Measurements from ENCODE around the gene DHRS2. TPM values are rescaled to one million over a fixed set of nuclear protein-coding genes. Genes with fewer than 3 reads are reported as not detected.

Gene DHRS2
- total and polyA plus RNA-seq, 2 of the 13 experiments (the other 11 are each of a cell fraction or from before 2014, with no cell fraction given): 1,621 to 3,021 TPM

- TF ChIP-seq ZNF788 (CRISPR knock-in tag; IDR thresholded peaks at IDR 0.05; ENCODE audit: borderline replicate concordance): peak; percentile 93
- no peak for TF ChIP-seq PRMT3 (CRISPR knock-in tag; IDR thresholded peaks at IDR 0.05; ENCODE audit: borderline replicate concordance, low read depth)
- TF ChIP-seq ATF1 (CRISPR knock-in tag; IDR thresholded peaks at IDR 0.05): no peak
- TF ChIP-seq ATF6 (CRISPR knock-in tag; conservative IDR thresholded peaks at IDR 0.05): 0 out of 2 replicates have a peak, but pooled peaks have one; percentile 10
- peak; percentile 61 for TF ChIP-seq PHF8 (CRISPR knock-in tag; IDR thresholded peaks at IDR 0.05)
- TF ChIP-seq HOMEZ (CRISPR knock-in tag; IDR thresholded peaks at IDR 0.05; ENCODE audit: low read depth): peak; percentile 72
- peak; percentile 88 for TF ChIP-seq ZFYVE20 (CRISPR knock-in tag; IDR thresholded peaks at IDR 0.05; ENCODE audit: borderline replicate concordance, low read depth)
- peak; percentile 10; the same call in 1 of the 2 replicates for TF ChIP-seq MIER2 (CRISPR knock-in tag; IDR thresholded peaks at IDR 0.05)
- peak; percentile 87; the same call in 1 of the 2 replicates for TF ChIP-seq MLX (CRISPR knock-in tag; IDR thresholded peaks at IDR 0.05)
- no peak for TF ChIP-seq SNAI1 (CRISPR knock-in tag; IDR thresholded peaks at IDR 0.05; ENCODE audit: borderline replicate concordance)
- TF ChIP-seq MXD1 (CRISPR knock-in tag; IDR thresholded peaks at IDR 0.05): no peak
- no peak for TF ChIP-seq ZXDC (CRISPR knock-in tag; IDR thresholded peaks at IDR 0.05)
- no peak for TF ChIP-seq TCF12 (IDR thresholded peaks at IDR 0.05)
- no peak for TF ChIP-seq TCF12 (CRISPR knock-in tag; IDR thresholded peaks at IDR 0.05)
- no peak for TF ChIP-seq CREB1 (IDR thresholded peaks at IDR 0.05)
- no peak for TF ChIP-seq CREB1 (CRISPR knock-in tag; IDR thresholded peaks at IDR 0.05)
- no peak for TF ChIP-seq ESRRA (CRISPR knock-in tag; IDR thresholded peaks at IDR 0.05; ENCODE audit: low read depth)
- no peak for TF ChIP-seq ZNF382 (CRISPR knock-in tag; IDR thresholded peaks at IDR 0.05; ENCODE audit: borderline replicate concordance)
- TF ChIP-seq NONO (IDR thresholded peaks at IDR 0.05): no peak
- TF ChIP-seq NONO (CRISPR knock-in tag; conservative IDR thresholded peaks at IDR 0.05): no peak
- peak; percentile 24; the same call in 1 of the 2 replicates for TF ChIP-seq ZNF792 (CRISPR knock-in tag; IDR thresholded peaks at IDR 0.05)
- TF ChIP-seq POLR2A (IDR thresholded peaks at IDR 0.05; ENCODE audit: insufficient read depth in 1 of 2, low read depth in 2 of 2, low read length in 2 of 2): peak in 1 of 2 experiments; percentile 91; a peak in 2 of 4 replicates
- TF ChIP-seq ZC3H13 (CRISPR knock-in tag; IDR thresholded peaks at IDR 0.05): no peak
- peak; percentile 12 for TF ChIP-seq ZBTB7B (CRISPR knock-in tag; IDR thresholded peaks at IDR 0.05)
- no peak; the same call in 1 of the 2 replicates for TF ChIP-seq RFX5 (IDR thresholded peaks at IDR 0.05; ENCODE audit: low read depth, low read length)
These were observed 3.1 kb downstream of the DHRS2 start (continued) for GRCh38 chr14:23639048-23639890.

Data from HepG2 (cell line).